Measurements from ENCODE around the gene TSACC. TPM values are rescaled to one million over a fixed set of nuclear protein-coding genes. Genes with fewer than 3 reads are reported as not detected.
A peak's percentile ranks its signal among the peaks of the same experiment; 100 is the strongest.

TSACC gene
- total and polyA plus RNA-seq, 2 of the 8 experiments (the other 6 are each of a cell fraction or from before 2014, with no cell fraction given): 1.0 to 5.0 TPM

- CTCF ChIA-PET (ENCODE audit: partially characterized antibody): interaction anchor here (0.6 to 26.1 kb wide), 8 partner anchors 6 to 101 kb away, joined by 3 to 574 read pairs (median 164); partner anchors contain the start of gene RHBG
- Histone ChIP-seq H3K79me2 (ENCODE audit: control insufficient read depth in 1 of 2, insufficient read depth in 2 of 2, low read length in 2 of 2) (no peaks in the 10 kb centered on the region), H3K27me3 (replicated peaks in 1 of 4; ENCODE audit: control insufficient read depth in 3 of 4, extremely low read depth in 1 of 4, insufficient read depth in 3 of 4, low read length in 3 of 4) (peaks cover 8 to 46% (median 43%) of the 10 kb centered on the region in 4 experiments), H4K5ac (ENCODE audit: insufficient read length, low read depth, low read length) (no peak overlapping the region), H4K20me1 (replicated peaks in 1 of 2; ENCODE audit: control insufficient read depth in 1 of 2, insufficient read depth in 2 of 2, low read length in 2 of 2) (no peaks in the 10 kb centered on the region), H3K36me3 (ENCODE audit: control insufficient read depth in 2 of 4, insufficient read depth in 4 of 4, low read length in 3 of 4) (no peaks in the 10 kb centered on the region), H3K27ac (ENCODE audit: low read depth, low read length) (no peak overlapping the region), H4K8ac (ENCODE audit: extremely low read depth, insufficient read depth, low read length) (no peak overlapping the region; the same call in 1 of the 2 replicates), H3K23ac (ENCODE audit: insufficient read length) (no peak overlapping the region), H3K79me1 (ENCODE audit: low read depth, low read length) (no peaks in the 10 kb centered on the region), H3K14ac (ENCODE audit: insufficient read length) (no peak overlapping the region), H2AK5ac (ENCODE audit: low read depth, low read length) (no peak overlapping the region), H2BK120ac (replicated peaks; ENCODE audit: low read depth, low read length) (no peak overlapping the region), H3K4ac (replicated peaks; ENCODE audit: insufficient read length, low read depth, low read length) (peak overlapping the region; percentile 89), H2BK15ac (ENCODE audit: low read length) (no peak overlapping the region), H3K4me1 (replicated peaks in 1 of 4; ENCODE audit: control insufficient read depth in 3 of 4, insufficient read depth in 4 of 4, low read length in 3 of 4) (peaks cover 10 to 46% (median 33%) of the 10 kb centered on the region in 4 experiments), H3K9ac (replicated peaks in 1 of 4; ENCODE audit: extremely low read depth in 1 of 4, low read depth in 3 of 4, low read length in 3 of 4) (no peak overlapping the region), H4K91ac (replicated peaks; ENCODE audit: insufficient read length, low read length) (peak overlapping the region; percentile 75), H2BK5ac (ENCODE audit: low read depth, low read length) (peak overlapping the region; percentile 45; the same call in 1 of the 2 replicates), H2AFZ (ENCODE audit: low read length) (no peak overlapping the region), H3K18ac (ENCODE audit: extremely low read depth, low read length) (peak overlapping the region; percentile 83; the same call in 1 of the 2 replicates), H3K4me3 (ENCODE audit: extremely low read depth in 1 of 4, insufficient read depth in 2 of 4, low read depth in 3 of 4, low read length in 4 of 4) (peak overlapping the region in 1 of 4 experiments; percentile 10; a peak in 1 of 8 replicates), H3K4me2 (ENCODE audit: insufficient read depth in 1 of 2, low read depth in 2 of 2, low read length in 2 of 2) (peak overlapping the region; percentile 22 to 32; a peak in 3 of 4 replicates), H2BK12ac (ENCODE audit: low read depth, low read length) (no peak overlapping the region), H3K9me3 (ENCODE audit: insufficient read depth in 2 of 2, low read depth in 1 of 2, low read length in 1 of 2) (no peaks in the 10 kb centered on the region), H2BK20ac (ENCODE audit: low read length) (0 out of 2 replicates have a peak overlapping the region, but pooled peaks have one; percentile 61), H3K23me2 (ENCODE audit: low read depth, low read length) (peaks cover 4% of the 10 kb centered on the region; the same call in 1 of the 2 replicates), H3K56ac (replicated peaks; ENCODE audit: insufficient read length, low read depth, low read length) (no peak overlapping the region)
- DNase-seq (ENCODE audit: low read depth in 1 of 2, low spot score in 2 of 2) (no peak), FAIRE-seq (peak; percentile 75)
- WGBS, 2 experiments (ENCODE audit: extremely low coverage in 1 of 2, insufficient coverage in 1 of 2, insufficient read length in 1 of 2, insufficient replicate concordance in 2 of 2, low coverage in 1 of 2, low lambda C conversion rate in 2 of 2, missing lambda C conversion rate in 1 of 2): 62% methylated on average over 13 of the region's 13 CpGs; no CpG with 5 or more reads in 1 of the 2 experiments
- POLR2A ChIA-PET (ENCODE audit: partially characterized antibody): interaction anchor here (0.7 to 1.8 kb wide), 5 partner anchors 10 to 45 kb away, joined by 3 to 5 read pairs (median 4); no protein-coding TSS in a partner anchor
- TF ChIP-seq SP1 (IDR thresholded peaks at IDR 0.05; ENCODE audit: low read depth, low read length) (no peak), SAP30 (IDR thresholded peaks at IDR 0.05; ENCODE audit: insufficient read depth, insufficient replicate concordance, low read length) (no peak), TEAD4 (IDR thresholded peaks at IDR 0.05; ENCODE audit: low read depth, low read length) (no peak), RBBP5 (IDR thresholded peaks at IDR 0.05; ENCODE audit: borderline replicate concordance, low read depth, low read length) (0 out of 2 replicates have a peak, but pooled peaks have one; percentile 50), HDAC2 (IDR thresholded peaks at IDR 0.05; ENCODE audit: borderline replicate concordance in 1 of 2, low read depth in 2 of 2, low read length in 2 of 2) (0 out of 4 replicates have a peak, but pooled peaks of 1 of the 2 experiments have one; percentile 23), CREB1 (IDR thresholded peaks at IDR 0.05) (no peak), TAF1 (IDR thresholded peaks at IDR 0.05; ENCODE audit: low read depth, low read length) (no peak), ASH2L (IDR thresholded peaks at IDR 0.05; ENCODE audit: low read length) (peak; percentile 29), RNF2 (IDR thresholded peaks at IDR 0.05; ENCODE audit: borderline replicate concordance, low read depth, low read length, missing control alignments, poor library complexity, severe bottlenecking) (no peak)
- TF ChIP-seq, protein P1, sequence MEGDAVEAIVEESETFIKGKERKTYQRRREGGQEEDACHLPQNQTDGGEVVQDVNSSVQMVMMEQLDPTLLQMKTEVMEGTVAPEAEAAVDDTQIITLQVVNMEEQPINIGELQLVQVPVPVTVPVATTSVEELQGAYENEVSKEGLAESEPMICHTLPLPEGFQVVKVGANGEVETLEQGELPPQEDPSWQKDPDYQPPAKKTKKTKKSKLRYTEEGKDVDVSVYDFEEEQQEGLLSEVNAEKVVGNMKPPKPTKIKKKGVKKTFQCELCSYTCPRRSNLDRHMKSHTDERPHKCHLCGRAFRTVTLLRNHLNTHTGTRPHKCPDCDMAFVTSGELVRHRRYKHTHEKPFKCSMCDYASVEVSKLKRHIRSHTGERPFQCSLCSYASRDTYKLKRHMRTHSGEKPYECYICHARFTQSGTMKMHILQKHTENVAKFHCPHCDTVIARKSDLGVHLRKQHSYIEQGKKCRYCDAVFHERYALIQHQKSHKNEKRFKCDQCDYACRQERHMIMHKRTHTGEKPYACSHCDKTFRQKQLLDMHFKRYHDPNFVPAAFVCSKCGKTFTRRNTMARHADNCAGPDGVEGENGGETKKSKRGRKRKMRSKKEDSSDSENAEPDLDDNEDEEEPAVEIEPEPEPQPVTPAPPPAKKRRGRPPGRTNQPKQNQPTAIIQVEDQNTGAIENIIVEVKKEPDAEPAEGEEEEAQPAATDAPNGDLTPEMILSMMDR (IDR thresholded peaks at IDR 0.05; ENCODE audit: control extremely low read depth in 1 of 3, insufficient read depth in 1 of 3, low read depth in 1 of 3, low read length in 3 of 3): no peak
Observed at GRCh38 chr1:156392452-156392853, 54.1 kb downstream of the TSACC start.

Data from H1 (cell line).